Liver (tissue), 9 donors: ENCODE data around the gene SLMAP. TPM values are rescaled to one million over a fixed set of nuclear protein-coding genes. Genes with fewer than 3 reads are reported as not detected.
A peak's percentile ranks its signal among the peaks of the same experiment; 100 is the strongest.

Source experiments
- DNase-seq: peaks from one replicate; pipeline ENCODE4 v3.0.0-alpha.2; 2017; ENCODE audit warnings: low spot score
- H3K27ac ChIP-seq, 2 donors: one replicate each; pipeline ENCODE4 v1.7.0; 2013; ENCODE audit warnings: inconsistent platforms in 2 of 2, low read length in 2 of 2, control low read depth in 1 of 2, low read depth in 1 of 2, mild to moderate bottlenecking in 1 of 2
- H3K27me3 ChIP-seq, 4 donors: one replicate each; pipeline versions ENCODE4 v1.6.1 to v1.7.0; 2013; ENCODE audit warnings: low read length in 3 of 4, inconsistent platforms in 1 of 4, mild to moderate bottlenecking in 1 of 4, moderate library complexity in 1 of 4; ENCODE audit not compliant: control insufficient read depth in 4 of 4, insufficient read depth in 4 of 4
- H3K36me3 ChIP-seq, 4 donors: one replicate each; pipeline versions ENCODE4 v1.6.1 to v1.7.0; 2013; ENCODE audit warnings: low read length in 3 of 4, mild to moderate bottlenecking in 3 of 4, low read depth in 1 of 4, moderate library complexity in 1 of 4; ENCODE audit not compliant: control insufficient read depth in 4 of 4, insufficient read depth in 3 of 4
- H3K4me1 ChIP-seq, 4 donors: one replicate each; pipeline versions ENCODE4 v1.6.1 to v1.7.0; 2013; ENCODE audit warnings: low read length in 3 of 4, mild to moderate bottlenecking in 3 of 4, moderate library complexity in 1 of 4; ENCODE audit not compliant: control insufficient read depth in 4 of 4, insufficient read depth in 4 of 4
- H3K4me3 ChIP-seq, 3 donors: one replicate each; pipeline versions ENCODE4 v1.6.1 to v1.7.0; 2013; ENCODE audit warnings: low read length in 3 of 3, control low read depth in 1 of 3, low read depth in 1 of 3, mild to moderate bottlenecking in 1 of 3
- H3K9ac ChIP-seq, 2 donors: one replicate each; pipeline ENCODE4 v1.7.0; 2013; ENCODE audit warnings: low read length in 2 of 2, mild to moderate bottlenecking in 2 of 2, moderate library complexity in 2 of 2, control low read depth in 1 of 2, low read depth in 1 of 2
- H3K9me3 ChIP-seq, 4 donors: one replicate each; pipeline versions ENCODE4 v1.6.1 to v1.7.0; 2013; ENCODE audit warnings: low read length in 3 of 4; ENCODE audit not compliant: control insufficient read depth in 4 of 4
- EGR1 ChIP-seq, 2 donors: IDR thresholded peaks; 2 replicates each; pipeline ENCODE4 v1.6.1; 2016 to 2018; ENCODE audit warnings: antibody characterized with exemption in 2 of 2, low read depth in 2 of 2
- FOXA1 ChIP-seq: IDR thresholded peaks from 2 replicates; pipeline ENCODE4 v1.6.1; 2016; ENCODE audit warnings: antibody characterized with exemption
- HNF4G ChIP-seq: IDR thresholded peaks from 2 replicates; pipeline ENCODE4 v1.6.1; 2016; ENCODE audit warnings: antibody characterized with exemption
- NR2F2 ChIP-seq: IDR thresholded peaks from 2 replicates; pipeline ENCODE4 v1.6.1; 2016; ENCODE audit warnings: antibody characterized with exemption
- RAD21 ChIP-seq, 2 donors: IDR thresholded peaks; 2 replicates each; pipeline ENCODE4 v1.6.1; 2016; ENCODE audit warnings: antibody characterized with exemption in 2 of 2, mild to moderate bottlenecking in 2 of 2
- REST ChIP-seq: IDR thresholded peaks from 2 replicates; pipeline ENCODE4 v1.6.1; 2016; ENCODE audit warnings: antibody characterized with exemption, mild to moderate bottlenecking
- RXRA ChIP-seq, 2 donors: IDR thresholded peaks; 2 replicates each; pipeline ENCODE4 v1.6.1; 2017 to 2018; ENCODE audit warnings: antibody characterized with exemption in 2 of 2, mild to moderate bottlenecking in 1 of 2
- SP1 ChIP-seq: IDR thresholded peaks from 2 replicates; pipeline ENCODE4 v1.6.1; 2018; ENCODE audit warnings: antibody characterized with exemption, mild to moderate bottlenecking
- TAF1 ChIP-seq: conservative IDR thresholded peaks from 2 replicates; pipeline ENCODE4 v1.6.1; 2016; ENCODE audit warnings: antibody characterized with exemption, mild to moderate bottlenecking
- YY1 ChIP-seq: IDR thresholded peaks from 2 replicates; pipeline ENCODE4 v1.6.1; 2016; ENCODE audit warnings: antibody characterized with exemption, mild to moderate bottlenecking
- ZBTB33 ChIP-seq: IDR thresholded peaks from 2 replicates; pipeline ENCODE4 v1.6.1; 2016; ENCODE audit warnings: antibody characterized with exemption
- WGBS: extraction: QIAGEN DNeasy Blood & Tissue Kit; methylation state at CpG from one replicate; pipeline ENCODE4 v1.1.7; 2013; 5-methylcytosine and 5-hydroxymethylcytosine counted together
- polyA plus RNA-seq, 2 donors: library from polyadenylated mRNA; stranded (reverse) in 1 of 2; unstranded in 1 of 2; fragments of 200-250 nt in 1 of 2; fragments of >200 nt in 1 of 2; fragmentation: Nextera tagmentation in 1 of 2; extraction: Ambion mirVana in 1 of 2; gene quantifications; one replicate each; pipeline versions ENCODE4 v1.2.1 to v1.2.3, GENCODE V29; 2013 to 2015
- total RNA-seq, 2 donors: library from RNA; depleted of rRNA; stranded (reverse); fragments of >200 nt; gene quantifications; one replicate each; pipeline ENCODE4 v1.2.3, GENCODE V29; 2014
- donor health status: healthy.
- donor health status: healthy.
- donor health status: healthy.
- donor health status: healthy.
- donor health status: healthy.

SLMAP gene
- total and polyA plus RNA-seq, 4 donors: 10.2 to 37.8 (median 19.4) TPM

GRCh38 chr3:57957824-57958223, 201.7 kb downstream of the SLMAP start:
- DNase-seq: no peak
- no peaks in the 10 kb centered on the region for H3K9me3 ChIP-seq
- H3K27me3 ChIP-seq: no peaks in the 10 kb centered on the region
- H3K9ac ChIP-seq: no peak overlapping the region
- H3K4me3 ChIP-seq: no peak overlapping the region
- H3K36me3 ChIP-seq: no peaks in the 10 kb centered on the region
- TF ChIP-seq YY1 (no peak), NR2F2 (no peak), ZBTB33 (no peak), HNF4G (no peak), REST (no peak), SP1 (no peak), EGR1 (IDR thresholded peaks at IDR 0.05; ENCODE audit: low read depth in 2 of 2) (no peak)
- H3K27ac ChIP-seq: no peak overlapping the region
- WGBS: 93% methylated on average over 1 of the region's 1 CpG
- peaks cover 0 to 3% (median 0%) of the 10 kb centered on the region in 4 donors for H3K4me1 ChIP-seq

- Histone ChIP-seq H3K9me3 (no peaks in the 10 kb centered on the region), H3K9ac (no peak overlapping the region), H3K36me3 (no peaks in the 10 kb centered on the region), H3K4me1 (peaks cover 0 to 3% (median 0%) of the 10 kb centered on the region in 4 donors), H3K4me3 (no peak overlapping the region), H3K27me3 (no peaks in the 10 kb centered on the region), H3K27ac (peak overlapping the region in 1 of 2 donors; percentile 1)
- TF ChIP-seq RXRA (IDR thresholded peaks at IDR 0.05) (no peak), RAD21 (IDR thresholded peaks at IDR 0.05) (no peak), FOXA1 (no peak)
- no peak for DNase-seq
- 78% methylated on average over 13 of the region's 13 CpGs for WGBS
Observed at GRCh38 chr3:57958642-57959422, 202.7 kb downstream of the SLMAP start.

- whole genome bisulfite sequencing: 70% methylated on average over 19 of the region's 19 CpGs
- Histone ChIP-seq H3K27me3 (no peaks in the 10 kb centered on the region), H3K27ac (peak overlapping the region in 1 of 2 donors; percentile 18)
Observed at GRCh38 chr3:57959423-57960173, 203.5 kb downstream of the SLMAP start.

More at GRCh38 chr3:57959423-57960173, 203.5 kb downstream of the SLMAP start:
- Histone ChIP-seq H3K4me1 (peaks cover 0 to 3% (median 0%) of the 10 kb centered on the region in 4 donors), H3K36me3 (no peaks in the 10 kb centered on the region), H3K4me3 (no peak overlapping the region), H3K9me3 (no peaks in the 10 kb centered on the region), H3K9ac (no peak overlapping the region)
- no peak for TF ChIP-seq TAF1
- no peak for DNase-seq
